OCI-LY1 (cell line): ENCODE results near the gene LRP8.
"Not testable (repeated sequence)": the region's sequence is repeated elsewhere in the genome, so short reads cannot be mapped to it uniquely, and the experiment has no call there.

ENCODE experiments used
- H2AFZ ChIP-seq: fragments of 200-600 bp; sonication (generic), shearing (Covaris generic); 2 replicates; pipeline ENCODE4 v1.6.0; 2014; ENCODE audit warnings: antibody characterized with exemption, mild to moderate bottlenecking, low read length
- H3F3A ChIP-seq: fragments of 200-600 bp; sonication (generic), shearing (Covaris generic); 2 replicates; pipeline ENCODE4 v1.6.0; 2014; ENCODE audit warnings: mild to moderate bottlenecking, antibody characterized with exemption, low read length, moderate library complexity; ENCODE audit not compliant: insufficient read depth
- H3K27ac ChIP-seq: fragments of 200-600 bp; sonication (generic); 2 replicates; pipeline ENCODE4 v1.5.1; 2014; ENCODE audit warnings: low read length, mixed run types, mild to moderate bottlenecking, low read depth; ENCODE audit not compliant: poor library complexity, severe bottlenecking
- H3K27me3 ChIP-seq: fragments of 200-600 bp; sonication (generic); 2 replicates; pipeline ENCODE4 v1.6.0; 2014; ENCODE audit warnings: antibody characterized with exemption, mild to moderate bottlenecking, low read length, moderate library complexity; ENCODE audit not compliant: insufficient read depth
- H3K36me3 ChIP-seq: fragments of 200-600 bp; sonication (generic); 2 replicates; pipeline ENCODE4 v1.6.1; 2014; ENCODE audit warnings: mild to moderate bottlenecking, antibody characterized with exemption, low read length, moderate library complexity, mixed read lengths; ENCODE audit not compliant: insufficient read depth
- H3K4me1 ChIP-seq: fragments of 200-600 bp; sonication (generic); 2 replicates; pipeline ENCODE4 v1.5.1; 2014; ENCODE audit warnings: mild to moderate bottlenecking, low read length, moderate library complexity; ENCODE audit not compliant: insufficient read depth, severe bottlenecking
- H3K4me2 ChIP-seq: fragments of 200-600 bp; sonication (generic), shearing (Covaris generic); 2 replicates; pipeline ENCODE4 v1.6.1; 2014; ENCODE audit warnings: low read length
- H3K4me3 ChIP-seq: fragments of 200-600 bp; sonication (generic); 2 replicates; pipeline ENCODE4 v1.5.1; 2014; ENCODE audit warnings: low read length, low read depth, mild to moderate bottlenecking, mixed read lengths; ENCODE audit not compliant: poor library complexity, severe bottlenecking
- H3K79me2 ChIP-seq: fragments of 200-600 bp; shearing (Covaris generic); 2 replicates; pipeline ENCODE4 v1.6.1; 2016; ENCODE audit warnings: mixed run types, low read length, mixed read lengths; ENCODE audit not compliant: insufficient read depth
- H3K9ac ChIP-seq: fragments of 200-600 bp; sonication (generic), shearing (Covaris generic); 2 replicates; pipeline ENCODE4 v1.6.1; 2014; ENCODE audit warnings: mild to moderate bottlenecking, low read length, mixed read lengths
- H3K9me2 ChIP-seq: fragments of 200-600 bp; sonication (generic), shearing (Covaris generic); 2 replicates; pipeline ENCODE4 v1.6.1; 2014; ENCODE audit warnings: low read depth, mild to moderate bottlenecking, low read length, mixed read lengths
- H3K9me3 ChIP-seq: fragments of 200-600 bp; shearing (Covaris generic); 2 replicates; pipeline ENCODE4 v1.6.1; 2014; ENCODE audit warnings: low read length, mixed read lengths
- H4K20me1 ChIP-seq: fragments of 200-600 bp; sonication (generic), shearing (Covaris generic); 2 replicates; pipeline ENCODE4 v1.6.0; 2016; ENCODE audit warnings: mild to moderate bottlenecking, low read length; ENCODE audit not compliant: insufficient read depth
- CTCF ChIP-seq: fragments of 200-600 bp; sonication (generic), shearing (Covaris generic); IDR thresholded peaks from 2 replicates; pipeline ENCODE4 v1.5.1; 2017; ENCODE audit warnings: mild to moderate bottlenecking, antibody characterized with exemption, low read length, moderate library complexity, mixed read lengths
- EZH2 ChIP-seq: fragments of 200-600 bp; sonication (generic), shearing (Covaris generic); IDR thresholded peaks from 2 replicates; pipeline ENCODE4 v1.8.0; 2017; ENCODE audit warnings: borderline replicate concordance, mixed run types, mild to moderate bottlenecking, antibody characterized with exemption, low read length, moderate library complexity, mixed read lengths

Gene LRP8

GRCh38 chr1:53206735-53207379 lies 121.0 kb downstream of the LRP8 start:
- Histone ChIP-seq H2AFZ (no peak overlapping the region), H3K4me1 (no peaks in the 10 kb centered on the region), H3K9me3 (peaks cover 29% of the 10 kb centered on the region), H3K27ac (no peak overlapping the region), H3K27me3 (no peaks in the 10 kb centered on the region), H3F3A (no peaks in the 10 kb centered on the region), H3K36me3 (peaks cover 97% of the 10 kb centered on the region), H3K79me2 (no peaks in the 10 kb centered on the region), H4K20me1 (no peaks in the 10 kb centered on the region), H3K9ac (no peak overlapping the region), H3K4me2 (no peak overlapping the region), H3K4me3 (no peak overlapping the region), H3K9me2 (no peaks in the 10 kb centered on the region)
- no peak for TF ChIP-seq EZH2
- TF ChIP-seq CTCF = no peak

GRCh38 chr1:53206083-53206685 lies 121.7 kb downstream of the LRP8 start:
- H3K36me3 ChIP-seq = peaks cover 100% of the 10 kb centered on the region
- not testable (repeated sequence) for H3K4me2 ChIP-seq, H3F3A ChIP-seq, H3K27ac ChIP-seq, H3K4me1 ChIP-seq, H3K9ac ChIP-seq, H4K20me1 ChIP-seq, H3K9me2 ChIP-seq, H3K79me2 ChIP-seq, H3K27me3 ChIP-seq, H2AFZ ChIP-seq, H3K4me3 ChIP-seq
- H3K9me3 ChIP-seq = peaks cover 29% of the 10 kb centered on the region

GRCh38 chr1:53205496-53205895 lies 122.4 kb downstream of the LRP8 start:
- peaks cover 94% of the 10 kb centered on the region for H3K36me3 ChIP-seq
- not testable (repeated sequence) for H3K4me2 ChIP-seq, H3K9ac ChIP-seq, H3K4me3 ChIP-seq, H4K20me1 ChIP-seq, H3K4me1 ChIP-seq, H3K79me2 ChIP-seq, H3K27me3 ChIP-seq, H2AFZ ChIP-seq, H3K9me2 ChIP-seq, H3K27ac ChIP-seq, H3F3A ChIP-seq
- H3K9me3 ChIP-seq = peaks cover 29% of the 10 kb centered on the region

GRCh38 chr1:53203466-53203865 lies 124.4 kb downstream of the LRP8 start:
- H3K36me3 ChIP-seq = peaks cover 74% of the 10 kb centered on the region
- H3K4me2 ChIP-seq = no peak overlapping the region
- no peaks in the 10 kb centered on the region for H3K9me2 ChIP-seq

More at GRCh38 chr1:53203466-53203865, 124.4 kb downstream of the LRP8 start:
- no peaks in the 10 kb centered on the region for H3K27me3 ChIP-seq
- H4K20me1 ChIP-seq = no peaks in the 10 kb centered on the region
- no peak overlapping the region for H3K9ac ChIP-seq
- TF ChIP-seq EZH2 (no peak), CTCF (no peak)
- H2AFZ ChIP-seq = no peak overlapping the region
- peaks cover 4% of the 10 kb centered on the region for H3K4me1 ChIP-seq
- no peak overlapping the region for H3K27ac ChIP-seq
- H3K79me2 ChIP-seq = no peaks in the 10 kb centered on the region
- H3K4me3 ChIP-seq = no peak overlapping the region
- H3F3A ChIP-seq = no peaks in the 10 kb centered on the region
- H3K9me3 ChIP-seq = peaks cover 29% of the 10 kb centered on the region
